ENCODE data around the gene PRDM16. TPM values are rescaled to one million over a fixed set of nuclear protein-coding genes. Genes with fewer than 3 reads are reported as not detected.

Gene PRDM16
- total and polyA plus RNA-seq, 2 of the 4 experiments (the other 2 are of a cell fraction), result 0.02 TPM; not detected in 1

- no peak overlapping the region for H2BK20ac ChIP-seq (ENCODE audit: low read depth, low read length)
- BruUV-seq (replicated peaks), result no TSS peak
- no peak overlapping the region for H2AK9ac ChIP-seq (replicated peaks; ENCODE audit: low read depth, low read length, poor library complexity)
- ChIA-PET POLR2A (ENCODE audit: unreplicated experiment) (no interaction called here), CTCF (no interaction called here)
- no peak overlapping the region for H3K18ac ChIP-seq (ENCODE audit: low read depth, low read length)
- no peaks in the 10 kb centered on the region for H3K9me1 ChIP-seq (ENCODE audit: insufficient read depth, low read length)
- no peak overlapping the region for H4K91ac ChIP-seq (ENCODE audit: insufficient read depth, low read depth, low read length)
- no peak overlapping the region for H3K27ac ChIP-seq (ENCODE audit: insufficient read depth, low read length)
- no peak overlapping the region for H3K14ac ChIP-seq (replicated peaks; ENCODE audit: low read depth, low read length)
- dilution Hi-C loops (cut with HindIII; ENCODE audit: low sequenced_read_pairs, unreplicated experiment), result no loop called here
- whole genome bisulfite sequencing, 2 experiments (ENCODE audit: extremely low coverage in 2 of 2, insufficient read length in 1 of 2), result 64% methylated on average over 6 of the region's 15 CpGs; no CpG with 5 or more reads in 1 of the 2 experiments
- H3K4me1 ChIP-seq (ENCODE audit: control insufficient read depth, insufficient read depth, low read length), result no peaks in the 10 kb centered on the region
- H3K36me3 ChIP-seq (ENCODE audit: control insufficient read depth, insufficient read depth, low read length), result no peaks in the 10 kb centered on the region
- H3K4ac ChIP-seq (ENCODE audit: low read depth, low read length), result no peak overlapping the region
- H2AFZ ChIP-seq (replicated peaks; ENCODE audit: low read length, poor library complexity), result no peak overlapping the region
- peaks cover 4% of the 10 kb centered on the region for H3K9me3 ChIP-seq (ENCODE audit: control insufficient read depth, insufficient read depth, low read length)
- H3K4me2 ChIP-seq (ENCODE audit: low read depth, low read length), result no peak overlapping the region
- ATAC-seq (ENCODE audit: low read depth) (no peak), DNase-seq (no peak)
- H3K79me1 ChIP-seq (ENCODE audit: low read depth in 1 of 2, low read length in 2 of 2), result no peaks in the 10 kb centered on the region
- no peaks in the 10 kb centered on the region for H4K20me1 ChIP-seq (ENCODE audit: insufficient read depth, low read length)
- H3K23ac ChIP-seq (ENCODE audit: low read depth, low read length), result no peak overlapping the region
- in situ Hi-C loops (cut with MboI; ENCODE audit: low sequenced_read_pairs), result loop anchor here (10.0 kb wide), 1 partner anchor 63 kb away; no protein-coding TSS in a partner anchor
- TF ChIP-seq CEBPB (IDR thresholded peaks at IDR 0.05; ENCODE audit: low read depth, low read length) (no peak), FOS (IDR thresholded peaks at IDR 0.05; ENCODE audit: low read depth, low read length) (no peak), POLR2A (IDR thresholded peaks at IDR 0.05; ENCODE audit: low read depth, low read length) (no peak), RAD21 (IDR thresholded peaks at IDR 0.05; ENCODE audit: low read length) (no peak), USF2 (IDR thresholded peaks at IDR 0.05; ENCODE audit: low read depth, low read length) (no peak), CTCF (conservative IDR thresholded peaks at IDR 0.05; ENCODE audit: low read depth, low read length) (no peak), BHLHE40 (IDR thresholded peaks at IDR 0.05; ENCODE audit: low read depth, low read length) (no peak), ELK1 (IDR thresholded peaks at IDR 0.05; ENCODE audit: borderline replicate concordance, low read depth, low read length) (no peak), RFX5 (IDR thresholded peaks at IDR 0.05; ENCODE audit: low read depth, low read length) (no peak), SMC3 (IDR thresholded peaks at IDR 0.05; ENCODE audit: low read depth, low read length) (no peak), NFE2L2 (IDR thresholded peaks at IDR 0.05; ENCODE audit: low read depth, low read length) (no peak), CHD1 (IDR thresholded peaks at IDR 0.05; ENCODE audit: low read depth, low read length) (no peak), MAFK (IDR thresholded peaks at IDR 0.05; ENCODE audit: low read depth, low read length) (no peak), MXI1 (IDR thresholded peaks at IDR 0.05; ENCODE audit: borderline replicate concordance, low read depth, low read length) (no peak), MAZ (IDR thresholded peaks at IDR 0.05; ENCODE audit: borderline replicate concordance, low read depth, low read length) (no peak), RCOR1 (IDR thresholded peaks at IDR 0.05; ENCODE audit: insufficient replicate concordance, low read length) (no peak)
- H2BK15ac ChIP-seq (ENCODE audit: low read depth, low read length), result no peak overlapping the region
- H3K27me3 ChIP-seq (ENCODE audit: control insufficient read depth, insufficient read depth, low read length), result no peaks in the 10 kb centered on the region; the same call in 1 of the 2 replicates
- H2BK120ac ChIP-seq (ENCODE audit: low read depth, low read length), result no peak overlapping the region
- no peak overlapping the region for H3K9ac ChIP-seq (ENCODE audit: low read depth, low read length)
- no peak overlapping the region for H3K4me3 ChIP-seq (ENCODE audit: insufficient read depth, low read depth, low read length)
- H2AK5ac ChIP-seq (ENCODE audit: low read depth, low read length), result no peak overlapping the region
- no peak overlapping the region for H2BK5ac ChIP-seq (ENCODE audit: low read depth, low read length, poor library complexity, severe bottlenecking)
- H4K8ac ChIP-seq (ENCODE audit: low read depth in 2 of 2, low read length in 2 of 2), result no peak overlapping the region
- intact Hi-C loops (cut with micrococcal nuclease), result no loop called here
- no peak overlapping the region for H4K5ac ChIP-seq (ENCODE audit: low read depth, low read length)
- no peak overlapping the region for H3K56ac ChIP-seq (ENCODE audit: extremely low read depth, insufficient read depth, low read length)
Measured at GRCh38 chr1:3237570-3237969, 168.6 kb downstream of the PRDM16 start.
